Tibial nerve (tissue), 4 donors: ENCODE data around the gene PLXDC1. TPM values are rescaled to one million over a fixed set of nuclear protein-coding genes. Genes with fewer than 3 reads are reported as not detected.
"Not testable (repeated sequence)": the region's sequence is repeated elsewhere in the genome, so short reads cannot be mapped to it uniquely, and the experiment has no call there.

Experiments used
- DNase-seq, 2 donors: peaks; one replicate each; pipeline ENCODE4 v3.0.0-alpha.2; 2019; ENCODE audit warnings: low spot score in 2 of 2
- H3K27ac ChIP-seq, 4 donors: fragments of 200-600 bp; sonication (generic) in 3 of 4; one replicate each; pipeline ENCODE4 v1.5.1; 2017 to 2019; ENCODE audit warnings: mild to moderate bottlenecking in 1 of 4
- H3K27me3 ChIP-seq, 2 donors: fragments of 200-600 bp; sonication (generic) in 1 of 2; one replicate each; pipeline versions ENCODE4 v1.5.1 to v1.6.0; 2017 to 2019
- H3K36me3 ChIP-seq, 3 donors: fragments of 200-600 bp; sonication (generic); one replicate each; pipeline ENCODE4 v1.5.1; 2018 to 2019
- H3K4me1 ChIP-seq, 4 donors: fragments of 200-600 bp; sonication (generic) in 3 of 4; one replicate each; pipeline ENCODE4 v1.5.1; 2017 to 2019
- H3K4me3 ChIP-seq, 4 donors: fragments of 200-600 bp; sonication (generic) in 3 of 4; one replicate each; pipeline ENCODE4 v1.5.1; 2017 to 2019; ENCODE audit warnings: mild to moderate bottlenecking in 1 of 4, moderate library complexity in 1 of 4
- H3K9me3 ChIP-seq, 4 donors: fragments of 200-600 bp; sonication (generic) in 3 of 4; one replicate each; pipeline ENCODE4 v1.5.1; 2017 to 2019
- CTCF ChIP-seq, 5 experiments: fragments of 200-600 bp in 3 of 5; fragments of 450-650 bp in 2 of 5; sonication (generic) in 3 of 5; IDR thresholded peaks; one replicate each; pipeline ENCODE4 v1.5.1; 2016 to 2019; ENCODE audit warnings: antibody characterized with exemption in 5 of 5, mild to moderate bottlenecking in 3 of 5, moderate library complexity in 2 of 5
- EP300 ChIP-seq, 2 donors: sonication (generic); formaldehyde crosslinking; IDR thresholded peaks; one replicate each; pipeline ENCODE4 v1.6.1; 2017; ENCODE audit warnings: antibody characterized with exemption in 2 of 2, mild to moderate bottlenecking in 1 of 2
- POLR2A ChIP-seq, 2 donors: fragments of 450-650 bp; IDR thresholded peaks; one replicate each; pipeline ENCODE4 v1.6.1; 2017; ENCODE audit warnings: antibody characterized with exemption in 2 of 2, mild to moderate bottlenecking in 2 of 2, moderate library complexity in 2 of 2
- WGBS, 2 donors: methylation state at CpG; one replicate each; pipeline ENCODE4 v1.1.5; 2018; 5-methylcytosine and 5-hydroxymethylcytosine counted together
- total RNA-seq, 4 donors: library from RNA; depleted of rRNA; stranded (reverse); fragments of >200 nt; gene quantifications; one replicate each; pipeline ENCODE4 v1.1.0, GENCODE V29; 2016

Gene PLXDC1
- total RNA-seq, 4 donors from 2014 or later = 34.1 to 95.1 (median 42.4) TPM

- no peaks in the 10 kb centered on the region for H3K9me3 ChIP-seq
- DNase-seq = no peak
- TF ChIP-seq CTCF (IDR thresholded peaks at IDR 0.05) (no peak), EP300 (IDR thresholded peaks at IDR 0.05) (no peak), POLR2A (IDR thresholded peaks at IDR 0.05) (no peak)
- peak overlapping the region in 3 of 4 donors; percentile 16 to 67 (median 67) for H3K27ac ChIP-seq
- H3K4me1 ChIP-seq = peaks cover 0 to 13% (median 9%) of the 10 kb centered on the region in 4 donors
- H3K4me3 ChIP-seq = peak overlapping the region; percentile 22 to 55 (median 40)
- peaks cover 0 to 22% of the 10 kb centered on the region in 2 donors for H3K27me3 ChIP-seq
- H3K36me3 ChIP-seq = no peaks in the 10 kb centered on the region
- WGBS, 2 donors = 33 to 35% methylated on average over 21 of the region's 21 CpGs
These were observed 123.9 kb downstream of the PLXDC1 start for GRCh38 chr17:39027455-39028035.

DNA sequence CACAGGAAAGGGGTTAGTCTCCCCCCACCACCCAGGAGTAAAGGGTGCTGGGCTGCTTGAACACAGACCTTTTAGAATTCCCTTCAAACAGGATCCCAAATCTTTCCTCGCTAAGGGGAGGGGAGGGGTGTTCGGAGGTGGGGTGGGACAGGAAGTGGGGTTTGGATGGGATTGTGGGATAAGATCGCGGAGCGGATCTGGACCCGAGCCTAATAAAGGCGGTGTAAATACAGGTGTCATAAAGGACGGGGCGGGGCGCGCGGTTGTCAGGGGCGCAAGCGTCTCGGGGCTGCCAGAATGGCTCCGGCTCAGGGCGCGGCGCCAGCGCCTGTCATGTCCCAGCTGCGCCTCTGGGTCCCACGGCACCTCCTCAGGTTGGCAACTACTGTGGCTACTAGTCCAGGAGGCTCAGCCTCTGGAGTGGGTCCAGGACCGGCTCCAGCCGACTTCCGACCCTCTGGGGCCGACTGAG is 124.4 kb downstream of the PLXDC1 start:
- peak; percentile 46 to 51 for DNase-seq
- Histone ChIP-seq H3K9me3 (no peaks in the 10 kb centered on the region), H3K4me3 (peak overlapping the region; percentile 22 to 55 (median 40)), H3K27ac (peak overlapping the region in 3 of 4 donors; percentile 16 to 67 (median 67)), H3K36me3 (no peaks in the 10 kb centered on the region), H3K27me3 (peaks cover 0 to 22% of the 10 kb centered on the region in 2 donors), H3K4me1 (peaks cover 0 to 13% (median 9%) of the 10 kb centered on the region in 4 donors)
- TF ChIP-seq CTCF (IDR thresholded peaks at IDR 0.05) = no peak
- TF ChIP-seq POLR2A (IDR thresholded peaks at IDR 0.05) = no peak
- TF ChIP-seq EP300 (IDR thresholded peaks at IDR 0.05) = no peak
- whole genome bisulfite sequencing, 2 donors = 0 to 1% methylated on average over 20 to 22 of the region's 26 CpGs

DNA sequence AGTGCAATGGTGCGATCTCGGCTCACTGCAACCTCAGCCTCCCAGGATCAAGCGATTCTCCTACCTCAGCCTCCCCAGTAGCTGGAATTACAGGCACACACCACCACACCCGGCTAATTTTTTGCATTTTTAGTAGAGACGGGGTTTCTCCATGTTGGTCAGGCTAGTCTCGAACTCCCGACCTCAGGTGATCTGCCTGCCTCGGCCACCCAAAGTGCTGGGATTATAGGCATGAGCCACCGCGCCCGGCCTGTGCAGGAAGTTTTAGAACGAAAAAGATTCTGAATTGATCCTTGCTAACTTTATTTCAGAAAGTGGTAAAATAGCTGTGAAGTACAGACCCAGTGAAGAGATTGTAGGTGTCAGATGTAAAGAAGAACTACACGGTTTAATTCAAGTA is 125.1 kb downstream of the PLXDC1 start:
- not testable (repeated sequence) for H3K36me3 ChIP-seq, H3K27ac ChIP-seq, DNase-seq, H3K9me3 ChIP-seq, H3K4me3 ChIP-seq
- Histone ChIP-seq H3K4me1 (peaks cover 0 to 13% (median 9%) of the 10 kb centered on the region in 4 donors), H3K27me3 (peaks cover 0 to 22% of the 10 kb centered on the region in 2 donors)
- WGBS, 2 donors = 87 to 89% methylated on average over 13 of the region's 13 CpGs

DNA sequence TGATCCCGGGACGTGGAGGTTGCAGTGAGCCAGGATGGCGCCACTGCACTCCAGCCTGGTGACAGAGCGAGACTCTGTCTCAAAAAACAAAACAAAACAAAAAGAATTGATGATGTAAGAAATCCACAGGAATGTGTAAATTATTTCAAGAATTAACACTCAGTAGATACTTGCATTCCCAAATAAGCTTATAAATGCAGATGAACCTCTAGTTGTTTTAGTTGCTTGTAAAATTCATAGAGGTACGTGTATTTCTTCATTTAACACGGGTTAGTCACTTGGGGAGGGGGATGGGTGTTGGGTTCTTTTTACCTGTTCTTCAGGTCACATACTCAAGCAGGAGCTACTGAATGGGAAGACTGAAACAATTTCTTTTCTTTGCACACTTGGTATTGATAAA is 128.5 kb downstream of the PLXDC1 start:
- no peaks in the 10 kb centered on the region for H3K36me3 ChIP-seq

GRCh38 chr17:39020037-39020436 is 131.4 kb downstream of the PLXDC1 start:
- not testable (repeated sequence) for H3K27ac ChIP-seq, H3K9me3 ChIP-seq, DNase-seq, H3K4me3 ChIP-seq, H3K36me3 ChIP-seq, H3K27me3 ChIP-seq
- WGBS, 2 donors = 92 to 94% methylated on average over 6 of the region's 6 CpGs
- H3K4me1 ChIP-seq = peaks cover 0 to 14% (median 4%) of the 10 kb centered on the region in 4 donors

More for the DNA sequence above, 128.5 kb downstream of the PLXDC1 start:
- no peak overlapping the region for H3K27ac ChIP-seq
- peaks cover 0 to 13% (median 11%) of the 10 kb centered on the region in 4 donors for H3K4me1 ChIP-seq
- no peaks in the 10 kb centered on the region for H3K9me3 ChIP-seq
- DNase-seq = no peak
- H3K27me3 ChIP-seq = peaks cover 0 to 20% of the 10 kb centered on the region in 2 donors
- H3K4me3 ChIP-seq = no peak overlapping the region
- WGBS, 2 donors = 86 to 89% methylated on average over 6 of the region's 6 CpGs
- TF ChIP-seq POLR2A (IDR thresholded peaks at IDR 0.05) (no peak), EP300 (IDR thresholded peaks at IDR 0.05) (no peak), CTCF (IDR thresholded peaks at IDR 0.05) (no peak)

GRCh38 chr17:39018267-39019134 is 132.9 kb downstream of the PLXDC1 start:
- TF ChIP-seq CTCF (IDR thresholded peaks at IDR 0.05) = no peak
- no peak for TF ChIP-seq EP300 (IDR thresholded peaks at IDR 0.05)
- Histone ChIP-seq H3K9me3 (no peaks in the 10 kb centered on the region), H3K27ac (peak overlapping the region in 2 of 4 donors; percentile 13 to 20), H3K27me3 (no peaks in the 10 kb centered on the region), H3K4me3 (no peak overlapping the region), H3K36me3 (no peaks in the 10 kb centered on the region), H3K4me1 (peaks cover 0 to 25% (median 4%) of the 10 kb centered on the region in 4 donors)
- WGBS, 2 donors = 50 to 60% methylated on average over 11 of the region's 11 CpGs
- no peak for DNase-seq
